ENCODE measurements around the gene LMNB1.

LMNB1 gene

GRCh38 chr5:126854526-126855110, 77.7 kb downstream of the LMNB1 start:
- Histone ChIP-seq H3K36me3 (ENCODE audit: control insufficient read depth, insufficient read depth, low read length) (no peaks in the 10 kb centered on the region), H3K9ac (no peak overlapping the region), H3K79me2 (no peaks in the 10 kb centered on the region), H3K9me3 (ENCODE audit: control insufficient read depth, low read length) (no peaks in the 10 kb centered on the region), H2AFZ (no peak overlapping the region), H3K4me1 (peaks cover 3% of the 10 kb centered on the region), H3K4me3 (ENCODE audit: low read depth, low read length) (no peak overlapping the region), H3K27me3 (ENCODE audit: control insufficient read depth, insufficient read depth, low read length) (no peaks in the 10 kb centered on the region), H3K4me2 (ENCODE audit: low read length) (no peak overlapping the region), H3K27ac (no peak overlapping the region)
- no peak for TF ChIP-seq CTCF (IDR thresholded peaks at IDR 0.05)

- H3K27me3 ChIP-seq (ENCODE audit: control insufficient read depth, insufficient read depth, low read length): no peaks in the 10 kb centered on the region
- no peaks in the 10 kb centered on the region for H3K36me3 ChIP-seq (ENCODE audit: control insufficient read depth, insufficient read depth, low read length)
- H3K27ac ChIP-seq: no peak overlapping the region
- H3K9ac ChIP-seq: no peak overlapping the region
- peaks cover 3% of the 10 kb centered on the region for H3K4me1 ChIP-seq
- H3K4me2 ChIP-seq (ENCODE audit: low read length): no peak overlapping the region
- no peaks in the 10 kb centered on the region for H3K9me3 ChIP-seq (ENCODE audit: control insufficient read depth, low read length)
- TF ChIP-seq CTCF (IDR thresholded peaks at IDR 0.05): no peak
- H3K4me3 ChIP-seq (ENCODE audit: low read depth, low read length): no peak overlapping the region
- no peaks in the 10 kb centered on the region for H3K79me2 ChIP-seq
- no peak overlapping the region for H2AFZ ChIP-seq
Measured at GRCh38 chr5:126855266-126855665, 78.3 kb downstream of the LMNB1 start.

- Histone ChIP-seq H3K36me3 (ENCODE audit: control insufficient read depth, insufficient read depth, low read length) (no peaks in the 10 kb centered on the region), H3K9me3 (ENCODE audit: control insufficient read depth, low read length) (no peaks in the 10 kb centered on the region), H2AFZ (no peak overlapping the region), H3K9ac (no peak overlapping the region), H3K79me2 (no peaks in the 10 kb centered on the region), H3K4me1 (peaks cover 3% of the 10 kb centered on the region), H3K4me3 (ENCODE audit: low read depth, low read length) (no peak overlapping the region), H3K27ac (no peak overlapping the region), H3K4me2 (ENCODE audit: low read length) (no peak overlapping the region), H3K27me3 (ENCODE audit: control insufficient read depth, insufficient read depth, low read length) (no peaks in the 10 kb centered on the region)
- TF ChIP-seq CTCF (IDR thresholded peaks at IDR 0.05): no peak
Measured at GRCh38 chr5:126857472-126858410, 80.8 kb downstream of the LMNB1 start.

- TF ChIP-seq CTCF (IDR thresholded peaks at IDR 0.05): no peak
- Histone ChIP-seq H2AFZ (no peak overlapping the region), H3K4me3 (ENCODE audit: low read depth, low read length) (no peak overlapping the region), H3K9ac (no peak overlapping the region), H3K27me3 (ENCODE audit: control insufficient read depth, insufficient read depth, low read length) (no peaks in the 10 kb centered on the region), H3K9me3 (ENCODE audit: control insufficient read depth, low read length) (no peaks in the 10 kb centered on the region), H3K36me3 (ENCODE audit: control insufficient read depth, insufficient read depth, low read length) (no peaks in the 10 kb centered on the region), H3K79me2 (no peaks in the 10 kb centered on the region), H3K4me1 (peaks cover 3% of the 10 kb centered on the region), H3K27ac (no peak overlapping the region), H3K4me2 (ENCODE audit: low read length) (no peak overlapping the region)
Measured at GRCh38 chr5:126858441-126858840, 81.5 kb downstream of the LMNB1 start.
